ENCODE data around the gene POMGNT1.

DNA sequence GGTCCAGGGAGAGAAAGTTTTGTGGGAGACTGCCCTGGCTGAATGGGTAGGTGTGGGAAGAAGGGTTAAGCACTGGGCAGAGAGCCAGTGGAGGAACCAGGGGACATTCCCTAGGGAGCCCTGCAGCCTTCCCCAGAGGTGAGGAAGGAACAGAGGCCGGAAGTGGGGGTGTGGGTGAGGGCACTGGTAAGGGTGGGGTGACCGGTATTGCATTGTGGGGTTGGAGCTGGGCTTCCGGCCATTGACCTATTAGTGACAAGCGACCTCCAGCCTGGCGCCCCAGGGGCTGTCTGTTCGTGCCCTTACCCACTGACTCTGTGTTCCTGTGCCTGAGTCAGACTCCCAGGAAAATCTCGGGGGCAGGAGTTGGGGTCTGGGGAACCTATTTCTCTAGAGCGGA is 26.9 kb downstream of the POMGNT1 start:
- TF ChIP-seq, protein P1, sequence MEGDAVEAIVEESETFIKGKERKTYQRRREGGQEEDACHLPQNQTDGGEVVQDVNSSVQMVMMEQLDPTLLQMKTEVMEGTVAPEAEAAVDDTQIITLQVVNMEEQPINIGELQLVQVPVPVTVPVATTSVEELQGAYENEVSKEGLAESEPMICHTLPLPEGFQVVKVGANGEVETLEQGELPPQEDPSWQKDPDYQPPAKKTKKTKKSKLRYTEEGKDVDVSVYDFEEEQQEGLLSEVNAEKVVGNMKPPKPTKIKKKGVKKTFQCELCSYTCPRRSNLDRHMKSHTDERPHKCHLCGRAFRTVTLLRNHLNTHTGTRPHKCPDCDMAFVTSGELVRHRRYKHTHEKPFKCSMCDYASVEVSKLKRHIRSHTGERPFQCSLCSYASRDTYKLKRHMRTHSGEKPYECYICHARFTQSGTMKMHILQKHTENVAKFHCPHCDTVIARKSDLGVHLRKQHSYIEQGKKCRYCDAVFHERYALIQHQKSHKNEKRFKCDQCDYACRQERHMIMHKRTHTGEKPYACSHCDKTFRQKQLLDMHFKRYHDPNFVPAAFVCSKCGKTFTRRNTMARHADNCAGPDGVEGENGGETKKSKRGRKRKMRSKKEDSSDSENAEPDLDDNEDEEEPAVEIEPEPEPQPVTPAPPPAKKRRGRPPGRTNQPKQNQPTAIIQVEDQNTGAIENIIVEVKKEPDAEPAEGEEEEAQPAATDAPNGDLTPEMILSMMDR (conservative IDR thresholded peaks at IDR 0.05; ENCODE audit: low read length): no peak
- no peak for TF ChIP-seq EZH2phosphoT487 (IDR thresholded peaks at IDR 0.05; ENCODE audit: borderline replicate concordance, low read depth, low read length)

Data from OCI-LY7 (cell line).